ENCODE measurements around the gene OR13C8.
"Not testable (repeated sequence)": the region's sequence is repeated elsewhere in the genome, so short reads cannot be mapped to it uniquely, and the experiment has no call there.

OR13C8 gene

GRCh38 chr9:104580562-104580961, 11.6 kb downstream of the OR13C8 start:
- DNase-seq (ENCODE audit: low spot score), result no peak
- in situ Hi-C loops (cut with MboI; ENCODE audit: low pct_unique_long_range_greater_than_20kb, low sequenced_read_pairs, unreplicated experiment), result no loop called here
- TF ChIP-seq CTCF (IDR thresholded peaks at IDR 0.05; ENCODE audit: extremely low read depth, insufficient read depth, missing control alignments), result no peak

GRCh38 chr9:104586496-104587180, 17.7 kb downstream of the OR13C8 start:
- in situ Hi-C loops (cut with MboI; ENCODE audit: low pct_unique_long_range_greater_than_20kb, low sequenced_read_pairs, unreplicated experiment), result no loop called here
- no peak for TF ChIP-seq CTCF (IDR thresholded peaks at IDR 0.05; ENCODE audit: extremely low read depth, insufficient read depth, missing control alignments)

GRCh38 chr9:104589626-104590025, 20.7 kb downstream of the OR13C8 start:
- no peak for TF ChIP-seq CTCF (IDR thresholded peaks at IDR 0.05; ENCODE audit: extremely low read depth, insufficient read depth, missing control alignments)
- in situ Hi-C loops (cut with MboI; ENCODE audit: low pct_unique_long_range_greater_than_20kb, low sequenced_read_pairs, unreplicated experiment), result no loop called here
- no peak for DNase-seq (ENCODE audit: low spot score)

More at GRCh38 chr9:104586496-104587180, 17.7 kb downstream of the OR13C8 start:
- DNase-seq (ENCODE audit: low spot score), result no peak

- DNase-seq (ENCODE audit: low spot score); in situ Hi-C loops (cut with MboI; ENCODE audit: low pct_unique_long_range_greater_than_20kb, low sequenced_read_pairs, unreplicated experiment): not testable (repeated sequence)
These were observed 29.8 kb downstream of the OR13C8 start for GRCh38 chr9:104598749-104599148.

- in situ Hi-C loops (cut with MboI; ENCODE audit: low pct_unique_long_range_greater_than_20kb, low sequenced_read_pairs, unreplicated experiment); DNase-seq (ENCODE audit: low spot score): not testable (repeated sequence)
These were observed 30.3 kb downstream of the OR13C8 start, which contains the start of gene OR13C5 for GRCh38 chr9:104599313-104599712. Gene OR13C5, minus strand, starts transcription at chr9:104599413. Its CDS starts 0 bp downstream, at chr9:104599413.

- in situ Hi-C loops (cut with MboI; ENCODE audit: low pct_unique_long_range_greater_than_20kb, low sequenced_read_pairs, unreplicated experiment), result no loop called here
- no peak for TF ChIP-seq CTCF (IDR thresholded peaks at IDR 0.05; ENCODE audit: extremely low read depth, insufficient read depth, missing control alignments)
- no peak for DNase-seq (ENCODE audit: low spot score)
These were observed 35.8 kb downstream of the OR13C8 start for GRCh38 chr9:104604801-104605200.

GRCh38 chr9:104605527-104605926, 36.6 kb downstream of the OR13C8 start, which contains the start of gene OR13C2:
Gene OR13C2, minus strand, starts transcription at chr9:104605627. Its CDS starts 0 bp downstream, at chr9:104605627.
- in situ Hi-C loops (cut with MboI; ENCODE audit: low pct_unique_long_range_greater_than_20kb, low sequenced_read_pairs, unreplicated experiment); DNase-seq (ENCODE audit: low spot score): not testable (repeated sequence)

GRCh38 chr9:104606152-104606551, 37.2 kb downstream of the OR13C8 start:
- in situ Hi-C loops (cut with MboI; ENCODE audit: low pct_unique_long_range_greater_than_20kb, low sequenced_read_pairs, unreplicated experiment), result no loop called here
- DNase-seq (ENCODE audit: low spot score), result no peak
- TF ChIP-seq CTCF (IDR thresholded peaks at IDR 0.05; ENCODE audit: extremely low read depth, insufficient read depth, missing control alignments), result no peak
